PC-3 (cell line): ENCODE measurements around the gene LRRC45. TPM values are rescaled to one million over a fixed set of nuclear protein-coding genes. Genes with fewer than 3 reads are reported as not detected.

ENCODE experiments used
- ATAC-seq: fragments of 200-7000 bp; cut with Tn5 transposase; 2 replicates; pipeline ENCODE4 v1.9.1; 2020; ENCODE audit warnings: mild to moderate bottlenecking, moderate library complexity
- BruUV-seq: library from RNA; stranded (reverse); fragments of 400-500 nt; replicated peaks from 2 replicates; lab custom pipeline; 2021; lab: Mats Ljungman, UMichigan
- CTCF ChIA-PET: fragments of 300-600 bp; sonication (Branson Sonifier 250); formaldehyde crosslinking; loops from one replicate; lab custom pipeline; 2022; ENCODE audit warnings: antibody characterized with exemption; lab: Charles Lee
- POLR2A ChIA-PET: fragments of 300-600 bp; sonication (Branson Sonifier 250); formaldehyde crosslinking; loops from one replicate; lab custom pipeline; 2022; ENCODE audit warnings: antibody characterized with exemption; ENCODE audit not compliant: unreplicated experiment; lab: Charles Lee
- DNase-seq: peaks from one replicate; pipeline ENCODE4 v3.0.0-alpha.2; 2015
- H2AFZ ChIP-seq: fragments of 300-600 bp; sonication (generic); 2 replicates; pipeline ENCODE4 v1.6.0; 2016; ENCODE audit warnings: antibody characterized with exemption, low read length
- H3F3A ChIP-seq: fragments of 300-600 bp; sonication (generic); one replicate; pipeline ENCODE4 v1.6.0; 2017; ENCODE audit warnings: antibody characterized with exemption, low read length, control low read depth, mild to moderate bottlenecking; ENCODE audit not compliant: unreplicated experiment
- H3K27ac ChIP-seq: fragments of 300-600 bp; sonication (generic); 2 replicates; pipeline ENCODE4 v1.5.1; 2016; ENCODE audit warnings: mild to moderate bottlenecking, low read length
- H3K27me3 ChIP-seq: fragments of 300-600 bp; sonication (generic); 2 replicates; pipeline ENCODE4 v1.6.1; 2016; ENCODE audit warnings: low read length, mixed read lengths
- H3K36me3 ChIP-seq: fragments of 300-600 bp; sonication (generic); 2 replicates; pipeline ENCODE4 v1.6.1; 2016; ENCODE audit warnings: low read depth, mixed run types, low read length, mixed read lengths
- H3K4me1 ChIP-seq: fragments of 300-600 bp; sonication (generic); 2 replicates; pipeline ENCODE4 v1.5.1; 2016; ENCODE audit warnings: low read length; ENCODE audit not compliant: insufficient read depth
- H3K4me2 ChIP-seq: fragments of 300-600 bp; sonication (generic); 2 replicates; pipeline ENCODE4 v1.6.0; 2016; ENCODE audit warnings: low read length
- H3K4me3 ChIP-seq: fragments of 300-600 bp; sonication (generic); 2 replicates; pipeline ENCODE4 v1.5.1; 2016; ENCODE audit warnings: mild to moderate bottlenecking, low read length, mixed read lengths
- H3K79me2 ChIP-seq: fragments of 300-600 bp; sonication (generic); 2 replicates; pipeline ENCODE4 v1.6.1; 2017; ENCODE audit warnings: low read length, mixed read lengths
- H3K9ac ChIP-seq: fragments of 300-600 bp; sonication (generic); 2 replicates; pipeline ENCODE4 v1.6.0; 2016; ENCODE audit warnings: mild to moderate bottlenecking, low read length
- H3K9me2 ChIP-seq: fragments of 300-600 bp; sonication (generic); replicated peaks from 2 replicates; pipeline ENCODE4 v1.6.1; 2016; ENCODE audit warnings: mixed run types, low read length, mixed read lengths
- H3K9me3 ChIP-seq: fragments of 300-600 bp; sonication (generic); 2 replicates; pipeline ENCODE4 v1.6.1; 2016; ENCODE audit warnings: low read length, mixed read lengths
- H4K20me1 ChIP-seq: fragments of 300-600 bp; sonication (generic); 2 replicates; pipeline ENCODE4 v1.6.1; 2016; ENCODE audit warnings: low read length, mixed read lengths
- CTCF ChIP-seq: fragments of 300-600 bp; sonication (generic); conservative IDR thresholded peaks from 2 replicates; pipeline ENCODE4 v1.5.1; 2017; ENCODE audit warnings: antibody characterized with exemption, low read depth, mild to moderate bottlenecking, low read length
- EZH2 ChIP-seq: fragments of 300-600 bp; sonication (generic); IDR thresholded peaks from one replicate; pipeline ENCODE4 v1.6.1; 2017; ENCODE audit warnings: antibody characterized with exemption, mild to moderate bottlenecking, low read length; ENCODE audit not compliant: unreplicated experiment
- EZH2phosphoT487 ChIP-seq: fragments of 300-600 bp; sonication (generic); IDR thresholded peaks from 2 replicates; pipeline ENCODE4 v1.6.1; 2018; ENCODE audit warnings: mild to moderate bottlenecking, antibody characterized with exemption, low read length, borderline replicate concordance
- intact Hi-C: fragments of 100-400 bp; cut with micrococcal nuclease; formaldehyde crosslinking; loops from 2 replicates; pipeline ENCODE4 v1.9.0; 2023
- total RNA-seq: library from RNA; depleted of rRNA; stranded (reverse); fragments of >200 nt; gene quantifications from 2 replicates; pipeline ENCODE4 v1.2.3, GENCODE V29; 2014

The LRRC45 gene
- total RNA-seq, 1 experiment from 2014 or later = 71.5 TPM

DNA sequence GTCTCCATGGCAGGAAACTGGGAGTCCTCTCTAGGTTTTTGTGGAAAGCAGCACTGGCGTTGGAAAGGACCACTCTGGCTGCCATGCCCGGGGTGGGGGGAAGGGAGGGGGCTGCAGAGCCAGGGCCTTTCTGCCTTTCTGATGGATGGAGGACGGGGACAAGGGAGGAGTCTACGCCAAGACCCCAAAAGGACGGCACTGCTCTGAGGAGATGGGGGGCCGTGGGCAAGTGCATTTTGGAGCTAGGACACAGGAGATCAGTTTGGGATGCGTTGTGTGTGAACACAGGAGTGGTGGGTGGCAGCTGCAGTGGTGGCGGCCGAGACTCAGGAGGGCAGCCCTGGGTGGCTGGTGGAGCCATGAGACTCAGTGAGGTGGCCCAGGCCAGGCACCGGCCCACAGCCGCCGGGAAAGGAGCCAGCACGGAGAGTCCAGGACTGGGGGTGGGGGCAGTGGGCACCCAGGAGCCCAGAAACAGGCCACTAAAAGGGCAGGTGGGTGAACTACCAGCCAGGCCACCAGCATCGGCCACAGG is 2.5 kb upstream of the LRRC45 start:
- Histone ChIP-seq H3K9me2 (no peaks in the 10 kb centered on the region), H3K4me2 (peak overlapping the region; percentile 99), H4K20me1 (peaks cover 7% of the 10 kb centered on the region; the same call in 1 of the 2 replicates), H2AFZ (no peak overlapping the region), H3F3A (no peaks in the 10 kb centered on the region), H3K9me3 (no peaks in the 10 kb centered on the region), H3K27me3 (no peaks in the 10 kb centered on the region), H3K36me3 (no peaks in the 10 kb centered on the region; the same call in 1 of the 2 replicates), H3K27ac (no peak overlapping the region), H3K4me3 (peak overlapping the region; percentile 100), H3K79me2 (peaks cover 43% of the 10 kb centered on the region), H3K4me1 (peaks cover 21% of the 10 kb centered on the region; the same call in 1 of the 2 replicates), H3K9ac (no peak overlapping the region)
- ChIA-PET POLR2A (no interaction called here), CTCF (interaction anchor here (4.8 kb wide), 1 partner anchor 61 kb away, joined by 40 read pairs; no protein-coding TSS in a partner anchor)
- ATAC-seq (no peak), DNase-seq (no peak)
- BruUV-seq = no TSS peak
- intact Hi-C loops = loop anchor here (1.0 kb wide), 1 partner anchor 61 kb away; no protein-coding TSS in a partner anchor
- TF ChIP-seq EZH2 (no peak), CTCF (no peak), EZH2phosphoT487 (no peak)

- no TSS peak for BruUV-seq
- intact Hi-C loops = loop anchor here (1.0 kb wide), 1 partner anchor 62 kb away; no protein-coding TSS in a partner anchor
Measured at GRCh38 chr17:82021107-82021899, 1.8 kb upstream of the LRRC45 start.

More at GRCh38 chr17:82021107-82021899, 1.8 kb upstream of the LRRC45 start:
- H3K4me2 ChIP-seq = peak overlapping the region; percentile 99
- ATAC-seq (peak; percentile 29), DNase-seq (peak; percentile 80)
- TF ChIP-seq CTCF (peak; percentile 93), EZH2 (no peak)
- no peaks in the 10 kb centered on the region for H3F3A ChIP-seq
- ChIA-PET CTCF (interaction anchor here (0.6 to 4.8 kb wide), 2 partner anchors 9 to 61 kb away, joined by 3 to 40 read pairs; no protein-coding TSS in a partner anchor), POLR2A (no interaction called here)
- H3K9me3 ChIP-seq = no peaks in the 10 kb centered on the region
- peak overlapping the region; percentile 100 for H3K4me3 ChIP-seq
- H3K27ac ChIP-seq = peak overlapping the region; percentile 57
- H3K79me2 ChIP-seq = peaks cover 43% of the 10 kb centered on the region
- H4K20me1 ChIP-seq = peaks cover 7% of the 10 kb centered on the region; the same call in 1 of the 2 replicates
- H3K4me1 ChIP-seq = peaks cover 21% of the 10 kb centered on the region; the same call in 1 of the 2 replicates
- no peaks in the 10 kb centered on the region for H3K27me3 ChIP-seq
- peak overlapping the region; percentile 98 for H3K9ac ChIP-seq
- no peaks in the 10 kb centered on the region; the same call in 1 of the 2 replicates for H3K36me3 ChIP-seq
- H2AFZ ChIP-seq = no peak overlapping the region
- no peaks in the 10 kb centered on the region for H3K9me2 ChIP-seq
